ENCODE measurements around the gene STK17B.

Gene STK17B

DNA sequence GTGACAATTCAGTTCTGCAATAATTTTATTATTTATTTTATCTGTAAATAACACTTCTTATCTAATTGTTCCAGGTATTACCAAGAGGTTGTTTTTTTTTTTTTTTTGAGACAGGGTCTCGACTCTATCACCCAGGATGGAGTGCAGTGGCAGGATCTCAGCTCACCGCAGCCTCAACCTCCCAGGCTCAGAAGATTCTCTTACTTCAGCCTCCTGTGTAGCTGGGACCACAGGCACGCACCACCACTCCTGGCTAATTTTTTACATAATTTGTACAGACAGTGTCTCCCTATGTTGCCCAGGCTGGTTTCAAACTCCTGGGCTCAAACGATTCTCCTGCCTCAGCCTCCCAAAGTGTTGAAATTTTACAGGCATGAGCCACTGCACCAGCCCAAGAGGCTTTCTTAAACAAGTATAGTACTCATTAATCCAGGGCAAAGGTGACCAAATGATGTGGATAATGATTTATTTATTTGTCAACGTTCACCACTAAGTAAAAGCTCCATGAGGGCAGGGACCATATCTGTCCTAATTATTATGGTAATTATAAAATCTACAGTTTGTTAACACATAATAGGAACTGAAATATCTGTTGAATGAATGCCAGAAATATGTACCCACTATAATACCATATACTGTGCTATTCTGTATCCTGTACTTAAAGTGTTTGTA is 12.0 kb downstream of the STK17B start:
- no peak for DNase-seq (ENCODE audit: low read depth, low spot score)

DNA sequence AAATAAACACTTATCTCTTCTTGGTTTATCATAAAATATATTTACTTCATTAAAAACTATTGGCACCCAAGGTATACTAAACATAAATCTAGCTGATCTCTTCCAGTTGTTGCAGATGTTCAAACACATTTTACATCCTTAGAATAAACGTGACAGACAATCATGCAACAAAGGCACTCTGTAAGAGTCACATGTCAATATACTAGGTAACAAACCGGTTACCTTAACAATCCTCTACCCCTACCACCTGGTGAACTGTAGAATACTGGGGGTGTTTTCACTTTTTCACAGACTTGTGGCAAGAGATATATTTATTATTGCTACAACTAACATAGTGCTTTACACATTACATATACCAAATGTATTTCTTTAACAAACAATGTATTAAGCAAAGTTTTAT is 15.8 kb downstream of the STK17B start:
- no peak for DNase-seq (ENCODE audit: low read depth, low spot score)

DNA sequence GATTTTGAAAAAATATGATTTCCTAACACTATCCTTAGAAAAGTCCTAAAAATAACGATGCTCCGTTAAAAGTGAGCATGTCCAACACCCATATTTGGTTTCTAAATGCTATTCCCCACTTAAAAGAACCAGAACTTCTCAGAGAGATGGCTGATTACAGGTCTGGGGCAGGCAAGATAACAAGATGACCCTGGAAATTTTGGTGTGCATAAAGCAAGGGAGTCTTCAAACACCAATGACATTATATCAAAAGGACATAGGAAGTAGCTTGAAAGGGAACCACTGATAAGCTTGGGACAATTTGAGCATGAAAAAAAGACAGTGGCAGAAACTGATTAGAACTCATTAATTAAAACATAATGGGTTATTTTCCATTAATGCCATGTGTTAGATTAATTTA is 17.9 kb downstream of the STK17B start:
- DNase-seq (ENCODE audit: low read depth, low spot score) = no peak

DNA sequence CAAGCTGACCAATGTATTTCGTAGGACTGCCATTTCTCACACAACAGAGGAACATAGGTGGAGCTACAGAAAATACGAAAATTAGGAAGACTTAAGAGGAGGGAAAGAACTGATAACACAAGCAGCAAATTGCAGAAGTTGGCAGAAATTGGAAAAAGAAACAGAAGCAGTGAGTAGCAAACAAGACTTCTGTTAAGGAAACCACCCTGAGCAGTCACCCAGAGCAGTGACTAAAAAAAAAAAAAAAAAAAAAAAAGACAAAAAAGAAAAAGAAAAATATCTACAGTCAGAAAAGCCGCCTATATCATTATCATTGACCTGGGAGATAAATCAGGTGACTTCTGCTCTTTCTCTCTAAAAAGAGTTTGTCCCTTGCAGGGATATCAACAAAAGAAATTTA is 21.4 kb downstream of the STK17B start:
- no peak for DNase-seq (ENCODE audit: low read depth, low spot score)

DNA sequence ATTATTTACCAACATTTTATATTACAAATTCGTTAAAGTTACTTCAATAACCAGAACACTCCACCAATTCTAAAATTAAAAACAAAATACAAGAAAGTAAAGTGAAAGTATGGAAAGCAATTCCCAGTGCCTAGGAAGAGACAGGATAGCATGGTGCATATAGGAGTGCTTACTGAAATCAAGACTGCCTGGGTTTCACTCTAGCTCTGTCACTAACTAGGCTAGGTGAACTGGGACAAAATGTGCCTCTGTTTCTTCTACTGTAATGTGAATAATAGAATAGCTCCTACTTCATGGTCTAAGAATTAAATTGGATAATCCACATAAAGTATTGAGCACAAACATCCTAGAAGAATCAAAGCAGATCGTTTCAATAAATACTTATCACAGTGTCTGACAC is 22.6 kb downstream of the STK17B start:
- DNase-seq (ENCODE audit: low read depth, low spot score) = no peak

DNA sequence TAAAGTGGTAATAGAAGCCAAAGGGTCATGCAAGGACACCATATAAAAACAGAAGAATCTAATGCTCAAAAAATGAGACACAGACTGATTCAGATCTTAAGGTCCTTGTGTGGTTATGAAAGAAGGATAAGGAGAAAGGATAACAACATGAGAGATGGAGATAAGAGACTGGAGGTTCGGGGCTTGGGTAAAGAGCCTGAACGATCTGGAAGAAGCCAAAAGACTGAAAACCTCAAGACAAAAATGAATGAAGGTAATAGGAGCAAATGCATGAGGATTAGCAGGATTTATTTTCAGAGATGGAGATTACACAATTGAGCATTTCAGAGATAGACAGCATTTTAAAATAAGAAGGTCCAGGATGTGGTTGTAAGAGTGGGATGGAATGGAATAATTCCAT is 26.1 kb downstream of the STK17B start:
- DNase-seq (ENCODE audit: low read depth, low spot score) = no peak

DNA sequence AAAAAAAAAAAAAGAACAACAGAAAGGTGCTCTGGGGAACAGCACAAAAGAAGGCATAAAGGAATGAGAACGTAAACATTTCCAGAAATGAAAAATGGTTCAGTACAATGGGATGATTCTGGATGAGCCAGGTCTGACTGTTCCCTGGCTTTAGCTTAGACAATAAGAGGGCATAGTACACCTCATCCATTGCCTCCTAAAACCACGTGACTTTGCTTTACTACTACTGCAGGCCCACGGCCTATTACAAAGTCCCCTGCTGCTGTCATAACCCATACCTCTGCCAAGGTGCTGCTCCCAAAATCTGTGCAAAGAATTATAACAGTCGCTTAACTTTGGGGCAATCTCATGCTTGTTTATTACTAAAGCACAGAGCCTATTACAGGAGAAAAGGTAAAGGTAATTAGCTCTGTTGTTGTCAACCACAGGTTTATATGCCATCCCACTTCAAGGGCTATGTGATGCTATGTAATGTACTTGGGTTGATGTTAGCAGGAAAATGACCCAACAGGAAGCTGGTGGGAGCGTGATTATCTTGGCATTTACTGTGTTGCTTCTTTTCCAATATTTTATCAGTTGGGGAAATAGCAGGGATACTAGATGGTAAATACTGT is 26.8 kb downstream of the STK17B start:
- no peak for DNase-seq (ENCODE audit: low read depth, low spot score)

DNA sequence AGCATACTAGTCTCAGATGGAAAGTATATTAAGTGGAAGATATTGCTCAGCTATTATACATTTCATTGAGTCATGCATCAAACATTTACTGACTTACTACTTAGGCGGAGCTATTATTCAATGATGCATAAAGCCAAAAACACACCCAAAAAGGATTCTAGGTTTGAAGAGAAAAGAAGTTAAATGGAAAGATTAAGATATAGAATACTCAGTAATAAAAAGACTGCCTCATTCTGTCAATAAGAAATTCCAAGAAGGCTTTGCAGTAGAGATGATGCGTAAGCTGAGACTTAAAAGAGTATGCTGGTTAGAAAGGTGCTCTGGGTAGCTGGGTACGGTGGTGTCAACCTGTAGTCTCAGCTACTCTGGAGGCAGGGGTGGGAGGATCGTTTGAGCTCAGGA is 27.6 kb downstream of the STK17B start:
- DNase-seq (ENCODE audit: low read depth, low spot score) = no peak

DNA sequence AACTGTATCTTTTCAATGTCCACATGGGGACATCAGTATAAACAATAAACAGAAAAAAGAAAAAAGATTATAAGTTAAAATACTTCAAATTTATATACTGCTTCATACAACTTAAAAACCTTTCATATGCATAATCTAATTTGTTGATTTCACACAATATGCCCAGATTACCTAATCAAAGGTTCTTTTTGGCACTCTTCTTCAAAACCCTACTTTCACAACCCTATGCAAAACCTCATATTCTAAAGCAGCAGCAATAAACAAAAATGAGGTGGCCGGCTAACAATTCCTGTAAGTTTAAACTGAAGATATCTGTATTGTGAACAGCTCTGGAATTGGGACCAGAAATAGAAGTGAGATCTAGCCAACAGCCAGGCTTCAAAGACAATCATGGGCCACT is 28.6 kb downstream of the STK17B start:
- DNase-seq (ENCODE audit: low read depth, low spot score) = no peak

DNA sequence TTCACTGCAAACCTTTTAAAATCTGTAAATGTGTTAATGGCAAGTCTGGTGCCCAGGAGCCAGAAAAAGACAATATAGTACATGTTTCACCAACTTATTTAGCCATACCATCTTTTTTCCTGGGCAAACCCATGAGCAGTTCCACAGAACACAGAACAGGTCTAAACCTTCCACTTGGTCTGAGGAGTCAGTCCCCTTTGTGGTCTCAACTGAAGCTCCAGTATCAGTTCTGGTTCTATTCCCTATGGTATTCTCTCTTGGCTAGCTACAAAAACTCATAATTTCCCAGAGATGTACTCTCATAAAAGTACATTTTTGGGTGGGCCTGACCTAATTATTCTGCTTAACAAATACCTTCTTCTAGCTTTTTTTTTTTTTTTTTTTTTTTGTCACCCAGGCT is 31.2 kb downstream of the STK17B start:
- no peak for DNase-seq (ENCODE audit: low read depth, low spot score)

DNA sequence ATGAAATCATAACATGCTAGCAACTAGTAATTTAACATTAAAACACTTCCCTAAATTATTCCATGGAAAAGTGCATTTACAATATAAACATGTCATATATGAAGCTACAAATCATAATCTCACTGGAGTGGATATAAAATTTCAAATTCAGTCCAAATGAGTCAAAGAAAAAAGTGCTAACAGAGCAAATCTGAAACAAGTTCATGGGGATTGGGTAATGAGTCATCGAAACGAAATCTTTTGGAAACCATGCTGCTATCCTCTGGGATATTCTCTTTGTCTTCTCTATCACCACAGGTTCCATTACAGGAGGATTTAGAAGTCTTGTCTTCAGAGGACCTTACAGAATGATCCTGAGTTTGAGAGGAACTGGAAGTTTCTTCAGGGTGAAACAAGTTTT is 34.1 kb downstream of the STK17B start:
- DNase-seq (ENCODE audit: low read depth, low spot score) = no peak

DNA sequence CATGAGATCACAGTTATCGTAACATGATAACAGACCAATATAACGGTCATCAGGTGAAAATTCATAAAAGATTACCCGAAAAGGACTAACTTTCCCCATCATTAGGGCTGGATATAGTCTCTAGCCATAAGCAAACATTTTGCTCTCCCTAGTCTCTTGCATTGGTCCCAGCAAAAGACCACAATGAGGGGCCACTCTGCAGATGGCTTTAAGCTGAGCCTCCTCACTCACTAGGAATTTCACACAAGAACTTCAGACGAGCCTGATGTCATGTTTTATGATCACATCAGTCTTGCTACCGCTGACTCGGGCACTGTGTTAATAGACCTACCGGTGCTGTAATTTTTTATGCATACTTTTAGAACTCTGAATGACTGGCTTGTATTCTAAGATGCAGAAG is 35.2 kb downstream of the STK17B start:
- no peak for DNase-seq (ENCODE audit: low read depth, low spot score)

DNA sequence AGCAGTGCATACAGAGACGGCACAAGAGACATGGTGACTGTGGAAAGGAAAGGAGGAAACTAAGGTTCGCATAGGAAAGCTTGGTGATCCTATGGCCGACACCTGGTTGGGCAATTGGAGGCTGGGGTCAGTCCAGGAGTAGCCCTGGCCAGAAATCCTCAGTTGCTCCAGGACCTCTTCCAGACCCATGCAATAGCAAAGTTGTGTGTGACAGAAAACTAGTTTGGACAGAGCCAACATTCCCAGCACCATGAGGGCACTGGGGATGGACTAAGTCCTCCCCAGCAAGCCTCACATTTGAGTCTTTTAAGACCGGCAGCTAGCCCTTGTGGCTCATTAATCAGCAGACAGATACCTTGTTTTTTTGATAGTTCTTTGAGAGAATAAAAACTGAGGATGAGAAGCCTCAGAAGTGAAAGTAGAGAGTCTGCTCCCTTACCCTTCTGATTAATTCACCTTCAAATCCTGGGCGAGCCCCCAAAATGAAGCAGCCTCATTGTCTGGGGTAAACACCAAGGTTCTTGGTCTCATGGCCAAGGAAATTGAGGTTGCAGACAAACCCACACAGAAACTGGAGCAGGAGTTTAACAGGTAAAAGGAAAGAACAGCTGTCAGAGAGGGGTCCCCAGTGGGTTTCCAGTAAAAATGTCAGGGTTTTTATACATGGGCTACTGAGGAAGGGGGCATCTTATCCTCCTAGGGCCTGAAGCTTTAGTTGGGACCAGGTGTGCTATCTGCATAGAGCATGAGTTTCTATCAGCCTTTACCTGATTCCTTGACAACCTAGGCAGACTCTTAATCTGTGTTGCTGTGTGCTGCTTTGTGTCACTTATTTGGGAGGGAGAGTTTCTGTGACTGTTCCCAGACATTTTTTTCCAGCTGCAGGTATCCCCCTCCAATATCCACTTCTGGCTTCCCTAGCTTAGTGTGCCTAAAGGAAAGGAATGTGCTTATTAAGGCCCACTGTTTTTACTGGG is 39.1 kb downstream of the STK17B start:
- no peak for DNase-seq (ENCODE audit: low read depth, low spot score)

DNA sequence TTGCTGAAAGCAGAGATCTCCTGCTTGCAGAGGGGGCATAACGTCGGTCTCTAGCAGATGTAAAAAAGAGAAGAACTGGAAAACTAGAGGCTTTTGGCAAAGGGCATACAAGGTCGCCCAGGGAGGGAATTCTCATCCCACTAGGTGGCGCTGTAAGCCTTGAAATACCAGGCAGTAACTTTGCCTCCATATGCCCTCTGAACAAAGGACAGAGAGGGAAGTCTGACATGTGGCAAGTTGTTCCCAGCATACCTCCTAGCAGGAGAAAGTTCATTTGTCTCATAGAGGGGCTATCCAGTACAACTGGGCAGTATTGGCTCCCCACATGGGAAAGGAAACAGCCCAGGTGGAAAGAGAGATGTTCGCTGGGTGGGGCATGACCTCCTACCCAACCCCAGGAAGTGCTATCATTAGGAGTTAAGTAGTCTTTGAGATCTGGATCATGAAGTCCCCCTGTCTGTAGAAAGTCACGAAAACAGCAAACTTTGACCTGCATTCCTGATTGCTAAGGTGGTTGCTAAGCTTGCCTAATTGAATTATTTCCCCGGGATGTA is 39.9 kb downstream of the STK17B start:
- DNase-seq (ENCODE audit: low read depth, low spot score) = no peak

DNA sequence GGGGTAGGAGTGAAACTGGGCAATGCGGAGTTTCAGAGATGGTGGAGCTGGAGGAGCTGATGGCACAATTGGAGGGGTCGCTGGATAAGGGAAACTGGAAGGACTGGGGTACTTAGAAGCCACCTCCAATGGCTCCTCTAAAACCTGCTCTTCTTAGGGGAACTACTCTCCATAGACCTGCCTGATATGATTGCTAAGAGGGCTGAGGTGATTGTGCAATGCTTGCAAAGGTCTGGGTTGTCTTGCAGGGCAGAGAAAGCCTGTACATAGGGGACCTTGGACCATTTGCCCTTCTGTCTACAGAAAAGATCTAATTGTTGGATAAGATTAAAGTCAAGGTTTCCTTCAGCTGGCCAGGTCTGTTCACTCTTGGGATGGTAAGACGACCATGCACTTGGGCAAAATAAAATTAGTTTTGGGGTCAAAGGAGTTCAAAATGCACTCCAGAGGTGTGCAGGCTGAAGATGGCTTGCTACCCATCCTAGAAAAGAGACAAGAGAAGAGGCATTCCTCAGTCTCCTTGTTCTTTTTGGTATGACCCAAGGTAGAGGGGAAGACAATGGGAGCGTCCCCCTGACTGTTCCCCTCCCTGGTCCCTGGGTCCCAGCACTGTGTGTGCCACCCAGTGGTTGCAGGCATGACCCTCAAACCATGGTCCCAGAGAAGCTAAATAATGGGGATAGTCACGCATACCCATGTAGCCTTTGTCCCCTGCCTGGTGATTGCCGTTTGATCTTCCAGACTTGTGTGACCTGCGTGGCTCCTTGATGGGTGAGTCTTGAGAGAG is 41.1 kb downstream of the STK17B start:
- DNase-seq (ENCODE audit: low read depth, low spot score) = no peak

DNA sequence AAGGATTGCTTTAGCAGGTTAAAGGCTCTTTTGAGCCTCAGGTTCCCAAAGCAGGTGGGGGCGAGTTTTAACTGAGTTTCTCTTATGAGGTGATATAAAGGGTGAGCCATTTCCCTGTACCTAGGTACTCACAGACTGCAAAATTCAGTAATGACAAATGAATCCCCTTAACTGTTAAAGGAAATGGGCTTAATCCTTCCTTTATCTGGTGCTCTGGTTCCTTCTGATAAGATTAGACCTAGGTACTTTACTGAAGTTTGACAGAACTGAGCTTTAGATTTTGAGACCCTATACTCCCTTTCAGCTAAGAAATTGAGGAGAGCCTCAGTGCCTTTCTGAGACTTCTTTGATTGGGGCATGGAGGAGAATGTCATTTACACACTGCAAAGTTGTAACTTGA is 42.6 kb downstream of the STK17B start:
- DNase-seq (ENCODE audit: low read depth, low spot score) = no peak

DNA sequence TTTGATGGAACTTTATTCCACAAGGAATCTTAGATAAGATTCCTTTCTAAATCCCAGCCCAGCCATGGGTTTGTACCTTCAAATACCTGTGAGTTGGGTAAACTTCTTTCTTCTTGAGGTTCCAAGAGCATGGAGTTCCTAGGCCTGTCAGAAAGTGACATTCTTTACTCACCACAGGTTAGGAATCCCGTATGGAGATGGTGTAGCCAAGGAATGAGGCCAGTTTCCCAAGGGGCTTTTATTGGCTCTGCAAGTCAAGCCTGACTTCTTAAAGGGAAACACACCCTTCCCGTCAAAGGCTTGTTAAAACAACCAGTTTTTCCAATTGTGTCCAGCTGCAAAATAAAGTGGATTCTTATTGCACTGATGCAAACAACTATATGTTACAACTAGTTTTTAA is 45.8 kb downstream of the STK17B start:
- no peak for DNase-seq (ENCODE audit: low read depth, low spot score)

DNA sequence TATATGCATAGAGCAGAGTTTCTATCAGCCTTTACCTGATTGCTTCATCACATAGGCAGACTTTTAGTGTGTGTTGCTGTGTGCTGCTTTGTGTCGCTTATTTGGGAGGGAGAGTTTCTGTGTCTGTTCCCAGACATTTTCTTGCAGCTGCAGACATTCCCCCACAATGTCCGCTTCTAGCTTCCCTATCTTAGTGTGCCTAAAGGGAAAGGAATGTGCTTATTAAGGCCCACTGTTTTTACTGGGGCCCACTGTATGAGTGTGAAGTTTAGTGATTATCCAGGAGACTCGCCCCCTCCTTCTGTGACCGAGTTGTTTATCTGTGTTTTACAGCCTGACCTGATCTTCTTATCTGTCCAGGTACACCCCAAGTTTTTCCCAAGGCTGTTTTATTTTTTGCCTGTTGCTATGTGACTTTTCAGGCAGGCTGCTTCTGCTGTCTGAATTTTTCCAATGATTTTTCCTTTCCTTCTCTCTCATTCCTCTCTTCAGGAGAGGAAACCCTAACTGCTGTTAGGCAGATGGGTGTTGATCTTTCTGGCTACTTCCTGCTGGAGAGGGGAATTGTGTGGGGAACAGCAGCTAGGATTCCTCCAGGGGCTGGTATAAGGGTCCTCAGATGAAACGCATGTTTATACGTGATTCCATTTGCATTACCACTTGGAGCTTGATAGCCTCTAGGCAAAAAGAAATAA is 47.6 kb downstream of the STK17B start:
- DNase-seq (ENCODE audit: low read depth, low spot score) = no peak

DNA sequence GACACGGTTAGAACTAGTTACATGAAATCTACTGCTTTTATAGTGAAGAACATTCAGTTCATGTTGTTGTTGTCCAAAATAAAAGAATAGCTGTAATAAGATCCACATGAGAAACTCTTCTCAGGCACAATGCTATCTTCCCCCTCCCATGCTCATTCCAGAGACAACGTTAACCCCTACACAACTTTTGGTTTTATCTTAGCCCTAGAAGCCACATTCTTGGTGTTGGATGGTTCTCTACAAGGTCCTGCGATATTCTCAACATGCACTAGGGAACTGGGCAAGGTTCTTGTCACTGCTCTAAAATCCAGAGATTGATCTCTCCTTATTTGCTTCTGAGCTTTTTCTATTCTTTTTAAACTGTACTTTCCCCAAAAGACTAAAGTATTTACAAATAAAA is 51.5 kb downstream of the STK17B start:
- DNase-seq (ENCODE audit: low read depth, low spot score) = no peak

DNA sequence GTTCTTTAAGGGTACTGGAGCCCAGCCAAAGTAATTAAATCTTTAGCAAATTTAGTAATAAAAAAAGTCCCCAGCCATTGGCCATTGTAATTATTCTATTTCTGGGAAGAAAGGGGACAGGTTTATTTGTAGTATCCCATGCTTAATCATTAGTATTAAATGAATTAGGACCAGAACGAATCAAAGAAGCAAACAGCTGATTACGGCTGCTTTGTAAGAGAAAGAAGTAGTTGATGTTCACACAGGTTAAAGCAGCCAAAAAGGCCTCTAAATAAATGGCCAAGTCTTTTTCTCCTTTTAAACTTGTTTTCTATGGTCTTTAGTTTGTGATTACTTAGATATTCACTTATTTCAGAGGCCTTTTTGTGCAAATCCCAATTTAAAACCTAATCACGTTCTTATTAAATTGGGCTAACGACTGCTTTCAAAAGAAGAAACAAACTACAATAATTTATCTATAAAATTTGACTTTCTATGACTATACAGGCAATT is 54.1 kb downstream of the STK17B start:
- no peak for DNase-seq (ENCODE audit: low read depth, low spot score)

Measured in brain pericyte (primary cell).